HEK293T (cell line): ENCODE data around the gene NPAS4.

Experiments used
- CTCF ChIA-PET: fragments of 350-600 bp; formaldehyde crosslinking; extraction: SDS; loops from one replicate; lab custom pipeline; 2021; ENCODE audit warnings: antibody characterized with exemption, inconsistent platforms; lab: Yijun Ruan, JAX
- POLR2A ChIA-PET: fragments of 350-600 bp; formaldehyde crosslinking; extraction: SDS; loops from one replicate; lab custom pipeline; 2020; ENCODE audit warnings: antibody characterized with exemption, inconsistent platforms; lab: Yijun Ruan, JAX
- DNase-seq: peaks from one replicate; pipeline ENCODE4 v3.0.0; 2012; ENCODE audit warnings: mixed read lengths; ENCODE audit errors: extremely low spot score
- ARNT ChIP-seq: fragments of 450-650 bp; IDR thresholded peaks from 2 replicates; pipeline ENCODE4 v1.6.1; 2017; ENCODE audit warnings: mild to moderate bottlenecking
- BHLHE40 ChIP-seq: fragments of 450-650 bp; IDR thresholded peaks from 2 replicates; pipeline ENCODE4 v1.6.1; 2016; ENCODE audit warnings: mild to moderate bottlenecking, moderate library complexity, borderline replicate concordance
- CTBP1 ChIP-seq: fragments of 450-650 bp; IDR thresholded peaks from 2 replicates; pipeline ENCODE4 v1.6.1; 2016; ENCODE audit warnings: borderline replicate concordance
- ELF4 ChIP-seq: fragments of 450-650 bp; IDR thresholded peaks from 2 replicates; pipeline ENCODE4 v1.6.1; 2017; ENCODE audit warnings: antibody characterized with exemption
- FOXA1 ChIP-seq: fragments of 450-650 bp; IDR thresholded peaks from 2 replicates; pipeline ENCODE4 v1.6.1; 2016; ENCODE audit warnings: mild to moderate bottlenecking
- FOXK2 ChIP-seq: fragments of 450-650 bp; IDR thresholded peaks from 2 replicates; pipeline ENCODE4 v1.6.1; 2016; ENCODE audit warnings: mild to moderate bottlenecking
- FOXM1 ChIP-seq: fragments of 450-650 bp; IDR thresholded peaks from 2 replicates; pipeline ENCODE4 v1.6.1; 2017; ENCODE audit warnings: mild to moderate bottlenecking, borderline replicate concordance
- HDGF ChIP-seq: fragments of 450-650 bp; IDR thresholded peaks from 2 replicates; pipeline ENCODE4 v1.6.1; 2017; ENCODE audit warnings: antibody characterized with exemption, borderline replicate concordance
- L3MBTL2 ChIP-seq: fragments of 450-650 bp; conservative IDR thresholded peaks from 2 replicates; pipeline ENCODE4 v1.6.1; 2016; ENCODE audit warnings: mild to moderate bottlenecking
- LEF1 ChIP-seq: fragments of 450-650 bp; IDR thresholded peaks from 2 replicates; pipeline ENCODE4 v1.6.1; 2017; ENCODE audit warnings: mild to moderate bottlenecking, borderline replicate concordance
- NFRKB ChIP-seq: fragments of 450-650 bp; IDR thresholded peaks from 2 replicates; pipeline ENCODE4 v1.6.1; 2016; ENCODE audit warnings: mild to moderate bottlenecking, moderate library complexity
- SP1 ChIP-seq: fragments of 450-650 bp; IDR thresholded peaks from 2 replicates; pipeline ENCODE4 v1.6.1; 2017
- SUZ12 ChIP-seq: fragments of 450-650 bp; IDR thresholded peaks from 2 replicates; pipeline ENCODE4 v1.6.1; 2016; ENCODE audit warnings: mild to moderate bottlenecking
- TARDBP ChIP-seq: fragments of 450-650 bp; IDR thresholded peaks from 2 replicates; pipeline ENCODE4 v1.6.1; 2016
- ZNF384 ChIP-seq: fragments of 450-650 bp; IDR thresholded peaks from 2 replicates; pipeline ENCODE4 v1.6.1; 2016
- TF ChIP-seq, protein P1 (sequence below): fragments of 450-650 bp; IDR thresholded peaks from 2 replicates; pipeline ENCODE4 v1.6.1; 2016

The NPAS4 gene

GRCh38 chr11:66470015-66470414, 49.2 kb downstream of the NPAS4 start:
- ChIA-PET CTCF (interaction anchor here (1.0 to 1.2 kb wide), 2 partner anchors 9 to 21 kb away, joined by 3 to 4 read pairs; no protein-coding TSS in a partner anchor), POLR2A (interaction anchor here (1.5 kb wide), 1 partner anchor 10 kb away, joined by 6 read pairs; the partner anchor contains the start of gene DPP3)
- TF ChIP-seq LEF1 = no peak
- no peak for TF ChIP-seq ZNF384
- TF ChIP-seq ELF4 = no peak
- TF ChIP-seq TARDBP = no peak
- TF ChIP-seq, protein P1, sequence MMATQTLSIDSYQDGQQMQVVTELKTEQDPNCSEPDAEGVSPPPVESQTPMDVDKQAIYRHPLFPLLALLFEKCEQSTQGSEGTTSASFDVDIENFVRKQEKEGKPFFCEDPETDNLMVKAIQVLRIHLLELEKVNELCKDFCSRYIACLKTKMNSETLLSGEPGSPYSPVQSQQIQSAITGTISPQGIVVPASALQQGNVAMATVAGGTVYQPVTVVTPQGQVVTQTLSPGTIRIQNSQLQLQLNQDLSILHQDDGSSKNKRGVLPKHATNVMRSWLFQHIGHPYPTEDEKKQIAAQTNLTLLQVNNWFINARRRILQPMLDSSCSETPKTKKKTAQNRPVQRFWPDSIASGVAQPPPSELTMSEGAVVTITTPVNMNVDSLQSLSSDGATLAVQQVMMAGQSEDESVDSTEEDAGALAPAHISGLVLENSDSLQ = no peak
- no peak for TF ChIP-seq CTBP1
- no peak for TF ChIP-seq SUZ12
- TF ChIP-seq FOXM1 = no peak
- no peak for TF ChIP-seq NFRKB
- TF ChIP-seq L3MBTL2 = no peak
- no peak for TF ChIP-seq FOXK2
- no peak for TF ChIP-seq SP1
- TF ChIP-seq ARNT = no peak
- TF ChIP-seq FOXA1 = no peak
- no peak for TF ChIP-seq BHLHE40
- TF ChIP-seq HDGF = no peak
- no peak for DNase-seq

DNA sequence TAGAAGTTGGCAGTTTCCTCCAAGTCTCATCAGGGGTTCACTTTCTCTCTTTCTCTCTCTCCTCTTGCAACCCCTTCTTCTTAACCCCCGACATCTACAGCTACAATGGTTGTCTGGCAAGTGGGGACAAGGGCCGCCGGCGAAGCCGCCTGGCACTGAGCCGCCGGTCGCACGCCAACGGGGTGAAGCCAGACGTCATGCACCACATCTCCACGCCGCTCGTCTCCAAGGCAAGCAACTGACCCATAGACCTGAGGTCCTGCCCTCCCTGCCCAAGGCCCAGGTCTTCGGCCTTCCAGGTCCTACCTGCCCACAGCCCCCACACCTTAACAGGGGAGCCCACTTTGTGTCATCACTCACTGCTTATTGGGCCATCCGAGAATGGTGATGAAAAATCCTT, 50.3 kb downstream of the NPAS4 start:
- CTCF ChIA-PET = interaction anchor here (1.2 kb wide), 1 partner anchor 8 kb away, joined by 3 read pairs; no protein-coding TSS in a partner anchor

GRCh38 chr11:66472054-66472453, 51.2 kb downstream of the NPAS4 start:
- no peak for DNase-seq
- ChIA-PET POLR2A (no interaction called here), CTCF (no interaction called here)
- no peak for TF ChIP-seq ELF4
- no peak for TF ChIP-seq CTBP1
- no peak for TF ChIP-seq BHLHE40
- TF ChIP-seq L3MBTL2 = no peak

More for the DNA sequence above, 50.3 kb downstream of the NPAS4 start:
- POLR2A ChIA-PET = interaction anchor here (1.5 kb wide), 1 partner anchor 9 kb away, joined by 6 read pairs; the partner anchor contains the start of gene DPP3
- DNase-seq = no peak
- TF ChIP-seq FOXM1 (no peak), SUZ12 (no peak), BHLHE40 (no peak), FOXA1 (no peak), ZNF384 (no peak)

DNA sequence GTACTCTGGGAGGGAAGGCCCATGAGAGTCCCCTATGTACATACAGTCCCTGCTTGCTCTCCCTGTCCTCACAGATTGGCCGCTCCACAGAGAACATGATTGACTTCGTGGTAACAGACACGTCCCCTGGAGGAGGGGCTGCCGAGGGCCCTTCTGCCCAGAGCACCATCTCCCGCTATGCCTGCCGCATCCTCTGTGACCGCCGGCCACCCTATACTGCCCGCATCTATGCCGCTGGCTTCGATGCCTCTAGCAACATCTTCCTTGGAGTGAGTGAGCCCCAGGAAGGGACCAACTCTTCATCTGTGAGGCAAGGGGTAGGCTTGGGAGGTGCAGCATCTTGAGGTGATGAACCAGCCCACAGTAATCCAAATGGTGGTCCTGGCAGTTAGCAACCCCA, 52.3 kb downstream of the NPAS4 start:
- CTCF ChIA-PET = no interaction called here
- TF ChIP-seq BHLHE40 = no peak
- no peak for TF ChIP-seq SUZ12
- TF ChIP-seq ELF4 = no peak
- TF ChIP-seq L3MBTL2 = no peak
- no peak for TF ChIP-seq FOXA1
- no peak for TF ChIP-seq NFRKB
- TF ChIP-seq LEF1 = no peak
- TF ChIP-seq, protein P1 = no peak
- POLR2A ChIA-PET = no interaction called here
- no peak for DNase-seq

DNA sequence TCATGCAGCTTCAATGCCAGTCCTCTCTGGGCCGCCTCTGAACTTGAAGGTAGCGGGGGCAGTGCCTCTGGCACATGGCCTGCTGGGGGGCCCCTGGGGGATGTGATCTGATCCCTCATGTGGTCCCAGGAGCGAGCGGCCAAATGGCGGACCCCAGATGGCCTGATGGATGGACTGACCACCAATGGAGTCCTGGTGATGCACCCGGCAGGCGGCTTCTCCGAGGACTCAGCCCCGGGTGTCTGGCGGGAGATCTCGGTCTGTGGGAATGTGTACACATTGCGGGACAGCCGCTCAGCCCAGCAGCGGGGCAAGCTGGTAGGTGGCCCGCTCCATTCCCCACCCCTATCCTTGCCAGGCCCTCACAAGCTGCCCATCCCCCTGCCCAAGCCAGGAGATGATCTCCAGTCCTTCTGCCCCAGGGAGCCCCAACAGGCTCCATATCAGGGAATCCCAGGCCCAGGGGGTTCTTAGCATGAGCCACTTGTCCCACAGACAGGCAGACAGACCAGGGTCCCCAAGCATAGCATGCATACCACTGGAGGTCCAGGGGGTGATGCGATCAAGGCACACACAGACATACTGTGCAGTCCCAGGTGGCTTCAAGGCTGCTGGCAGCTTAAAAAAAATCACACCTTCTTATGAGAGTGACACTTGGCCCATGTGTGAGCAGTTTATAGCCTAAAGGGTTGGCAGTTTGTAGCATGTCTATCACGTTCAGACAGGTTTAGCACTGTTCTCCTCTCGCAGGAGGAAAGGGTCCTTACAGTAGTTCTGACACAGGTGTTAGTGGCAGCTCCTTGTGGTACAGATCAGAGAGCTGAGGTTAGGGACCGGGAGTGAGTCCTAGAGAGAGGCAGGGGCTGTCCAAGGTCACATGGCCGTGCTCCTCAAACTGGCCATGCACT, 53.0 kb downstream of the NPAS4 start:
- ChIA-PET CTCF (no interaction called here), POLR2A (no interaction called here)
- TF ChIP-seq TARDBP (no peak), FOXA1 (no peak), LEF1 (no peak), NFRKB (no peak), ELF4 (no peak), L3MBTL2 (no peak), SP1 (no peak), HDGF (no peak), SUZ12 (no peak), ARNT (no peak), BHLHE40 (no peak), ZNF384 (no peak)
- TF ChIP-seq, protein P1 = no peak
- DNase-seq = no peak
